GM19467 (cell line): ENCODE data around the gene ALK.

Experiments
- ATAC-seq: cut with Tn5 transposase; IDR thresholded peaks from one replicate; pipeline ENCODE4 v1.9.1; 2021; ENCODE audit warnings: mild to moderate bottlenecking, moderate library complexity; ENCODE audit not compliant: unreplicated experiment

The ALK gene

GRCh38 chr2:29305762-29306161, 615.6 kb downstream of the ALK start:
- ATAC-seq, result no peak

DNA sequence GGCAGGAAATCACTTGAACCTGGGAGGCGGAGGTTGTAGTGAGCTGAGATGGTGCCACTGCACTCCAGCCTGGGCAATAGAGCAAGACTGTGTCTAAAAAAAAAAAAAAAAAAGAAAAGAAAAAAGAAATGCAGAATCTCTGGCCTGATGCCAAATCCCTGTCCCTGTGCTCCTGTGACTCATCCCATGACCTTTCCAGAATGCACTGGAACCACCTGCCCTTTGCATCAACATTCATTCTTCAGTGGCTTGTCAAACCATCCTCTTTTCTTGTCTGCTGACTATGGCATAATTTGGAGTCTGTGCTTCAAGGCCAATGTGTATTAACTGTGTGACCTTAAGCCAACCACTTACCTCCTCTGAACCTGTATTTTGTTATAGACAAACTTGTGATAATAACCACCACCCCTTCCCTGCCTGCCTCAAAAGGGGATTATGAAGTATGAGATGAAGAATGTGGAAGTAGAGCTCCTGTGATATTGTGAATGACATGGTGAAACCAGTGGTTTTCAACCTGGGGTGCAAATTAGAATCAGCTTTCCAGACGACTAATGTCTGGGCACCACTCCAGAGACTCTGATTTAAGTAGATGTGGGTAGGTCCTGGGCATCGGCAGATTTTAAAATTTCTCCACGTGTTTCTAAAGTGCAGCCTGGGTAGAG, 616.9 kb downstream of the ALK start:
- ATAC-seq, result no peak

DNA sequence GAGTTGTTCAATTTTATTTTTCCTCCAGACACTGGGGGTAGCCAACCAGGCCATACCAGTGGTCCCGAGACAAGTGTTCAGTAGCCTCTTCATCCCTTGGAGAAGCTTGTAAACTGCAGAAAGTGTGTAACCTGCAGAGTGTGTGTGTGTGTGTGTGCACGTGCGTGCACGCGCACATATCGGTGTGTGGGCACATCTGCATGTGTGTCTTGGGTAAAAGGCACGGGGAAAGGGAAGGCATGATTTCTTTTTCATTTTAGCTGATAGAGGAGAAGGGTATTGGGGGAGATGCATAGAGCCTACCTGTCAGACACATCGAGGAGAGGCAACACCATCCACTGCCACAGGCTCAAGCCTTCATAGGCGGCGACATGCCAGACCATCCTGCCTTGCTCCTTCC, 624.8 kb downstream of the ALK start:
- no peak for ATAC-seq

DNA sequence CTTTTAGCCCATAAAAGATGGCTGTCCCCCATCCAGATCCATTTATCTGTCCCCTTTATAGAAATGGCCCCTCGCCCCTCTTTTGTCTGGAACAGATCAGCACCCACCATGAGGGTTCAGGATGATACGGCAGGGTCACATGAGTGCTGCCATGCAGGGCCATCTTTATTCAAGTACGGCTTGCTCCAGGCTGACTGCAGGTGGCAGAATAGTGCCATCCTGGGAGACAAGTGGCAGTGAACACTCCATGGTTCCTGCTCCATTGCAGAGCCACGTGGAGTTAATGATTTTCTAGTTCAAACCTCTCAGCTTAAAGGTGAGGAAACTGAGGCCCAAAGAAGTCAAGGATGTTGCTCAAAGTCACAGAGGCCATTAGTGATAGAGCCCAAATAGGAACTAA, 625.5 kb downstream of the ALK start:
- ATAC-seq, result no peak

DNA sequence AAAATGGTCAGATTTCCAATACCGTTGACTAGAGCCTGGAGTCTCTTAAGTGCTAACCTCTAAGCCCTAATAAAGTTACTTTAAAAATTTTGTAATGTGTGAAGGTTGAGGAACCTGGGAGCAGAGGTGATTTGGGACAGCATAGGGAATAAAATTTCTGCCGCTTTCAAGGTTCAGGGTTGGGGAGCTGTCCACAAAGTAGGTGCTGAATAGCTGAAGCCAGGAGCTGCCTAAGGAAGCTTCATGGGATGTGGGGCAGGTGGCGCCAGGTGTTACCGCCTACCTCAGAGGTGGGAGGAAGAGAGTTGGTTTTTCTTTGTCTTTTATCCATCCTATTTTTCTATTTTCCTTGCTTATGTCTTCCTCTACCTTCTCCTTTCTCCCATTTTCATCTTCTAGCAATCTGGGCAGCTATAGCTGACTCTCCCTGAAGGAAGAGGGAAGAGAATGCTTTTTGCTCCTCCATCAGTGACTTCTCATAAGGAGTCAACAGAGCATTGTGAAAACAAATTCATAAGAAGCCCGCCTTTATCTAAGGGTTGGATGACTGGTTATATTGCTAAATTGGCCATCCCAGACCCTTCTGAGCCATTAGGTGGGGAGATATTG, 627.5 kb downstream of the ALK start:
- ATAC-seq, result no peak

- no peak for ATAC-seq
Measured at GRCh38 chr2:29290293-29291047, 630.9 kb downstream of the ALK start.

GRCh38 chr2:29284671-29285070, 636.7 kb downstream of the ALK start:
- no peak for ATAC-seq

DNA sequence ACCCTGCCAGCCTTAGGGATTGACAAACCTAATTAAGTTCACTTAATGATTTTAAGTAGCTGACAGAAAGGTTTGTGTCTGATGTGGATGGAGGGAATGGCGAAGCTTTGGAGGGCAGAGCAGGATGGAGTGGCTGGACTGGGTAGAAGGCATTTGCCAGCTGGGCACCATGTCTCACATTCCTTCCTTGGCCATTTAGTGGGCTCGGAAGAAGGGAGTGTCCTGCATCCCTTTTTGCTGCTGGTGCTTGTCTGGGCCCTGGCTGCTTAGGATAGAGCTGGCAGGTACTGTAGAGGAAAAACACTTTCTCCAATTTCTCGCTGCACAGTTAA, 639.5 kb downstream of the ALK start:
- no peak for ATAC-seq

GRCh38 chr2:29281086-29281915, 640.1 kb downstream of the ALK start:
- ATAC-seq, result no peak

GRCh38 chr2:29278966-29279365, 642.4 kb downstream of the ALK start:
- ATAC-seq, result no peak

DNA sequence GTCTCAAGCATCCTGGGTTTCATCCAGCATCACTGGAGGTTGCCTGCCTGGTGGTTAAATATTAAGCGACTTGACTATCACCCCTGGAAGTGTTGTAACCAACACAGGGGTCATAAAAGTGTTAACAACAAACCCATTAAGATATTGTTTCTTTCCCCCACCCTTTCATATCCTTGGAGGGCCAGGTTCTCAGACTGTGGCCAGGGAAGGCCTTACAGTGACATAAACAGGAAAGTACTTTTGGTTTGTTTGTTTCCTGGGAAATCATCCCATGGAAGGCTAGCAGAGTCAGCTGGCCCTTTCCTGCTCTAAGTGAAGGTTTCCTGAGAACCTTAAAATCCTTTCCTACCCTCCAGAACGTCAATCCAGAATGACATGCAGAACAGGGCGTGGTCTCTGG, 645.2 kb downstream of the ALK start:
- no peak for ATAC-seq

DNA sequence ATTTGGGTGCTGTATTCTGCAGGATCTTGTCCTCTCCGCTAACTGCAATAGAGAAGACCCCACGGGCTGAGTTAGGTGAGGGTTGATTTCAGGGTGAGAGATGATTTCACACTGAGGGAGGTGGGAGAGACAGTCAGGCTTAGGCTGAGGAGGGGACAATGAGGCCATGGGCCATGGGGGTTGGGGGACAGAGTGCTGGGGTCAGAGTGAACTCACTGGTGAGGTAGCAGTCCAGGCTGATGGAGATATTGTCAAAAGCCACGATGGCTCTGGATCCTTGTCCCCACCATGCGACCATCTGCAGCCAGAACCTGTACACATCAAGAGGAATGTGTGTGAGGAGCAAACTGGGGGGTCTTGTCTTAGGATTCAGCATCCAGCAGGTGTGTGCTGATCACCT, 646.2 kb downstream of the ALK start:
- ATAC-seq, result no peak

GRCh38 chr2:29273685-29274611, 647.4 kb downstream of the ALK start:
- no peak for ATAC-seq

- no peak for ATAC-seq
Measured at GRCh38 chr2:29273004-29273684, 648.2 kb downstream of the ALK start.

DNA sequence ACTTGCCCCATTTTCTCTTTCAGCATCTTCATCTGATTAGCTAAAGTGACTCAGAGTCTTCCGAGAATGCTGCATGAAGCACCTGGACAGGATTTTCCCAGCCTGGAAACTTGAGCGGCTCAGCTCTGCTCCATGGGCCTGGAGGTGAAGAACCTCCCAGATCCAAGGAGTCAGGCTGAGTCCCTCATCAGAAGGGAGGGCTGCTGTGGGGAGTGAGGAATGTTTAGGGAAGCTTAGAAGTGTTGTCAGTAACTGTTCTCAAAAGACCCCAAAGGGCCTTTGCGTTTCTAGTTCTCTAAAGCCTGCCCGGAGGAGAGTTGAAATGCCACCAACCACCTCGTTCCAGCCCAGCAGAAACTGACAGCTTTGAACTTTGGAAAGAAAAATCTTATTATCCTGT, 649.1 kb downstream of the ALK start:
- ATAC-seq, result no peak

GRCh38 chr2:29270701-29271121, 650.7 kb downstream of the ALK start:
- no peak for ATAC-seq

GRCh38 chr2:29269765-29270109, 651.6 kb downstream of the ALK start:
- ATAC-seq, result no peak

DNA sequence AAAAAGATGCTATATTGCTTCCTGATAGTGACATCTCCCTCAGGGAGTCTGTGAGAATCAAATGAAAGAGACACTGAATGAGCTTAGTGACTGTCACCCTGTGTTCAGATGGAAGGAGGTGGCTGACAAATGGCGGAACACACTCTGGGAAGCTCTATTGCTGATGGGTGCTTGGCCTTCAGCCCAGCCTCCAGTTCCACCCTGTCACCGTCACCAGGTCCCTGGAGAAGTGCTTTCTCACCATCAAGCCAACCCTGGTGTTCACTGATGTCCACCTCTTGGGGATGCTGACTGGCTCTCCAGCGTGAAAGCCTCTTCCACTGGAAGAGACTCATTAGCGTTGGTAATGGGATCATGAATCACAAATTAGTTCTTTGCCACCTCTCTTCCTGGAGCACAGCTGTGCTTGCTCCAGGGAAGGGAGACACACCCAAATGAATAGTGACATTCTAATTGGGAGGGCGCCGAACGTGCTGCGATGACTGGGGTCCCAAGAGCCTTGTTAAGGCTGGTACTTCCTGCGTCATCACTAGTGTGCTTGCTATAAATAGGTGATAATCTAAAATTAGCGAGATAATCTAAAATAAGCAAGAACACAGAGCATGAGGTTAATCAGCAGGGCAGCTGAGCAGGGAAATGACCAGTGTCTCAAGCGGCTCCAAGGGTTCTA, 652.2 kb downstream of the ALK start:
- no peak for ATAC-seq

DNA sequence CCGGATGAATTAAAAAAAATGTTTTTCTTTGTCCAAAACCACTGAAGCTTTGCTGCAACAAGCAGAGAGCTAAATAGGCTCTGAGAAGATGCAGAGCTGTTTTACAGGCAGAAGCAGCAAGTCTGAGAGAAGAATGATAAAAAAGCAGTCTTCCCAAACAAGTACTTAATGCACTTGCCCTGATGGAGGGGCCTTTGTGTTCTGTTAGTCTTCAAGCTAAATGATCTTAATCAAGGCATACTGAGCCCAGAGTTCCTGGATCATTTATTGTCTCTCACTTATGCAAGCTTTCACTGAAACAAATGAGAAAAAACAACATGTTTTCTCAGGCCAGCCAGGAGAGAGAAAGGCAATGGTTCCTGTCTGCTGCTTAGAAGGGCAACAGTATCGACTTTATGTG, 653.7 kb downstream of the ALK start:
- no peak for ATAC-seq
